ENCODE data around the gene MED9.
"Not testable (repeated sequence)": the region's sequence is repeated elsewhere in the genome, so short reads cannot be mapped to it uniquely, and the experiment has no call there.

MED9 gene

DNA sequence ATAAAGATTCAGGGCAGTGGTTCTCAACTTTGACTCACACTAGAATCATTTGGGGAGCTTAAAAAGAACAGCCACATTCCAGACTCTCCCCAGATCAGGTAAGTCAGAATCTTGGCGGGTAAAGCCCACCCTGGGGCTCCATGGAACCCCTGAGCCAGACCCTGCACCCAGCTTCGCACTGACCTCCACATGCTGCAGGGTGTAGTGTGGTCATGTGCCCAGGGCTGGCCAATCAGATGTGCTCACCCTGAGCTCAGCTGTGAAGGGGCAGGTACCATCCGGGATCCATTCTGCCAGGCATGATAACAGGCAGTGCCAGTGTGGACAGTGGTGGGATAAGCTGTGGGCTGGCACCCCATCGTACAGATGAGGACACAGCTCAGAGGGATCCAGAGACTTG lies 28.1 kb upstream of the MED9 start:
- FAIRE-seq, result no peak
- DNase-seq (ENCODE audit: insufficient read length, low spot score), result no peak
- TF ChIP-seq SPI1 (IDR thresholded peaks at IDR 0.05; ENCODE audit: low read depth, low read length) (no peak), POLR2AphosphoS5 (IDR thresholded peaks at IDR 0.05; ENCODE audit: low read depth, low read length) (no peak), PAX5 (IDR thresholded peaks at IDR 0.05; ENCODE audit: insufficient read depth, low read length, severe bottlenecking) (no peak), POLR2A (IDR thresholded peaks at IDR 0.05; ENCODE audit: low read depth, low read length) (no peak), POU2F2 (IDR thresholded peaks at IDR 0.05; ENCODE audit: low read depth, low read length) (no peak), TAF1 (IDR thresholded peaks at IDR 0.05; ENCODE audit: low read depth, low read length) (no peak)

GRCh38 chr17:17453088-17453487 lies 23.7 kb upstream of the MED9 start:
- DNase-seq (ENCODE audit: insufficient read length, low spot score), result no peak
- no peak for FAIRE-seq
- TF ChIP-seq TAF1 (IDR thresholded peaks at IDR 0.05; ENCODE audit: low read depth, low read length), result no peak
- TF ChIP-seq POLR2AphosphoS5 (IDR thresholded peaks at IDR 0.05; ENCODE audit: low read depth, low read length), result no peak
- no peak for TF ChIP-seq SPI1 (IDR thresholded peaks at IDR 0.05; ENCODE audit: low read depth, low read length)
- TF ChIP-seq POU2F2 (IDR thresholded peaks at IDR 0.05; ENCODE audit: low read depth, low read length), result no peak
- TF ChIP-seq POLR2A (IDR thresholded peaks at IDR 0.05; ENCODE audit: low read depth, low read length), result no peak
- no peak for TF ChIP-seq PAX5 (IDR thresholded peaks at IDR 0.05; ENCODE audit: insufficient read depth, low read length, severe bottlenecking)

- FAIRE-seq, result no peak
- TF ChIP-seq SPI1 (IDR thresholded peaks at IDR 0.05; ENCODE audit: low read depth, low read length) (no peak), POU2F2 (IDR thresholded peaks at IDR 0.05; ENCODE audit: low read depth, low read length) (no peak), POLR2AphosphoS5 (IDR thresholded peaks at IDR 0.05; ENCODE audit: low read depth, low read length) (no peak), POLR2A (IDR thresholded peaks at IDR 0.05; ENCODE audit: low read depth, low read length) (no peak), TAF1 (IDR thresholded peaks at IDR 0.05; ENCODE audit: low read depth, low read length) (no peak), PAX5 (IDR thresholded peaks at IDR 0.05; ENCODE audit: insufficient read depth, low read length, severe bottlenecking) (no peak)
Measured at GRCh38 chr17:17454276-17454675, 22.5 kb upstream of the MED9 start.

GRCh38 chr17:17454700-17455099 lies 22.1 kb upstream of the MED9 start:
- not testable (repeated sequence) for DNase-seq (ENCODE audit: insufficient read length, low spot score); FAIRE-seq

More at GRCh38 chr17:17454276-17454675, 22.5 kb upstream of the MED9 start:
- DNase-seq (ENCODE audit: insufficient read length, low spot score), result no peak

DNA sequence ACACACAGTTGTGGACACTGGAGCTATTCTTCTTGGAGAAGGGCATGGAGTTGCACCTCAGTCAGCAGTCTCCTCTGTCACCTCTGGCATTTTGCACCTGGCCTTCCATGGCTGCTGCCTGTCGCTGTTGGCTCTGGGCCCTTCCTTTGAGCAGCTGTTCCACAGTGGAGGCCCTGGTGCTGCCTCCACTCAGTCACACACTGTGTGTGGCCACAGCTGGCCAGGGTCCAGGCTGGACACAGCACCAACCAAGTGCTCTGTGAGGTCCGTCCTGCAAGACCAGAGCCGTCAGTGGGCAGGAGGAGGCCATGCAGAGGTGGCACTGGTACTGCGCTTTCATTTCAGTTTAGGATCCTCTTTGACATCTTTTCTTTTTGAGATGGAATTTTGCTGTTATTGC lies 21.6 kb upstream of the MED9 start:
- TF ChIP-seq PAX5 (IDR thresholded peaks at IDR 0.05; ENCODE audit: insufficient read depth, low read length, severe bottlenecking), result no peak
- no peak for TF ChIP-seq POU2F2 (IDR thresholded peaks at IDR 0.05; ENCODE audit: low read depth, low read length)
- TF ChIP-seq POLR2A (IDR thresholded peaks at IDR 0.05; ENCODE audit: low read depth, low read length), result no peak
- no peak for TF ChIP-seq POLR2AphosphoS5 (IDR thresholded peaks at IDR 0.05; ENCODE audit: low read depth, low read length)
- TF ChIP-seq SPI1 (IDR thresholded peaks at IDR 0.05; ENCODE audit: low read depth, low read length), result no peak
- TF ChIP-seq TAF1 (IDR thresholded peaks at IDR 0.05; ENCODE audit: low read depth, low read length), result no peak
- DNase-seq (ENCODE audit: insufficient read length, low spot score), result no peak
- FAIRE-seq, result no peak

DNA sequence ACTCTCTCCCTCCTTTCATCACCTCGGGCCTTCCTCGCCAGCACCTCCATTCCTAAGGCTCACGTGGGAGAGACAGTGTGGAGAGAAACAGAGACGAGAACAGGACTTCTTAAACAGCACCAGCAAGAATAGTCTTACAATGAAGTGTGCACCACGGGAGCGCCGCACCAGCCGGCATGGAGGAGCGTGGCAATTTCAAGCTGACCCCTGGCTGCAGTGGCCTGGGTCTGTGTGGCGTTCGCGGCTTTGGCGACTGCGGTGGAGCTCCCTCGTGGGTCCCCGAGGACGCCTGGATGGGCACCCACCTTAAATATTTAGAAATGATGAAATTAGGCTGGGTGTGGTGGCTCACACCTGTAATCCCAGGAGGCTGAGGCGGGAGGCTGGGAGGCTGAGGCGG lies 20.5 kb upstream of the MED9 start:
- FAIRE-seq (no peak), DNase-seq (ENCODE audit: insufficient read length, low spot score) (no peak)
- TF ChIP-seq TAF1 (IDR thresholded peaks at IDR 0.05; ENCODE audit: low read depth, low read length), result no peak
- no peak for TF ChIP-seq POLR2A (IDR thresholded peaks at IDR 0.05; ENCODE audit: low read depth, low read length)
- TF ChIP-seq POLR2AphosphoS5 (IDR thresholded peaks at IDR 0.05; ENCODE audit: low read depth, low read length), result no peak
- no peak for TF ChIP-seq SPI1 (IDR thresholded peaks at IDR 0.05; ENCODE audit: low read depth, low read length)
- no peak for TF ChIP-seq PAX5 (IDR thresholded peaks at IDR 0.05; ENCODE audit: insufficient read depth, low read length, severe bottlenecking)
- no peak for TF ChIP-seq POU2F2 (IDR thresholded peaks at IDR 0.05; ENCODE audit: low read depth, low read length)

- FAIRE-seq, result no peak
Measured at GRCh38 chr17:17457680-17458079, 19.1 kb upstream of the MED9 start.

DNA sequence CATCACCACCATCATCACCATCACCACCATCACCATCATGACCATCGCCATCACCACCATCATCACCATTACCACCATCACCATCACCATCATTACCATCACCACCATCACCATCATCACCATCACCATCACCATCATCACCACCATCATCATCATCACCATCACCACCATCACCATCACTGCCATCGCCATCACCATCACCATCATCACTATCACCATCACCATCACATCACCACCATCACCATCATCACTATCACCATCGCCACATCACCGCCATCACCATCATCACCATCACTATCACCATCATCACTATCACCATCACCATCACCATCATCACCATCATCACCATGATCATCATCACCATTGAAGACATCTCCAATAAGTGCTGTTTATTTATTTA lies 16.8 kb upstream of the MED9 start:
- peak; percentile 94 for FAIRE-seq
- DNase-seq (ENCODE audit: insufficient read length, low spot score), result no peak
- TF ChIP-seq POLR2A (IDR thresholded peaks at IDR 0.05; ENCODE audit: low read depth, low read length) (no peak), POLR2AphosphoS5 (IDR thresholded peaks at IDR 0.05; ENCODE audit: low read depth, low read length) (no peak), SPI1 (IDR thresholded peaks at IDR 0.05; ENCODE audit: low read depth, low read length) (no peak), PAX5 (IDR thresholded peaks at IDR 0.05; ENCODE audit: insufficient read depth, low read length, severe bottlenecking) (no peak), POU2F2 (IDR thresholded peaks at IDR 0.05; ENCODE audit: low read depth, low read length) (no peak), TAF1 (IDR thresholded peaks at IDR 0.05; ENCODE audit: low read depth, low read length) (no peak)

More at GRCh38 chr17:17457680-17458079, 19.1 kb upstream of the MED9 start:
- DNase-seq (ENCODE audit: insufficient read length, low spot score), result no peak
- no peak for TF ChIP-seq SPI1 (IDR thresholded peaks at IDR 0.05; ENCODE audit: low read depth, low read length)
- TF ChIP-seq TAF1 (IDR thresholded peaks at IDR 0.05; ENCODE audit: low read depth, low read length), result no peak
- no peak for TF ChIP-seq POU2F2 (IDR thresholded peaks at IDR 0.05; ENCODE audit: low read depth, low read length)

DNA sequence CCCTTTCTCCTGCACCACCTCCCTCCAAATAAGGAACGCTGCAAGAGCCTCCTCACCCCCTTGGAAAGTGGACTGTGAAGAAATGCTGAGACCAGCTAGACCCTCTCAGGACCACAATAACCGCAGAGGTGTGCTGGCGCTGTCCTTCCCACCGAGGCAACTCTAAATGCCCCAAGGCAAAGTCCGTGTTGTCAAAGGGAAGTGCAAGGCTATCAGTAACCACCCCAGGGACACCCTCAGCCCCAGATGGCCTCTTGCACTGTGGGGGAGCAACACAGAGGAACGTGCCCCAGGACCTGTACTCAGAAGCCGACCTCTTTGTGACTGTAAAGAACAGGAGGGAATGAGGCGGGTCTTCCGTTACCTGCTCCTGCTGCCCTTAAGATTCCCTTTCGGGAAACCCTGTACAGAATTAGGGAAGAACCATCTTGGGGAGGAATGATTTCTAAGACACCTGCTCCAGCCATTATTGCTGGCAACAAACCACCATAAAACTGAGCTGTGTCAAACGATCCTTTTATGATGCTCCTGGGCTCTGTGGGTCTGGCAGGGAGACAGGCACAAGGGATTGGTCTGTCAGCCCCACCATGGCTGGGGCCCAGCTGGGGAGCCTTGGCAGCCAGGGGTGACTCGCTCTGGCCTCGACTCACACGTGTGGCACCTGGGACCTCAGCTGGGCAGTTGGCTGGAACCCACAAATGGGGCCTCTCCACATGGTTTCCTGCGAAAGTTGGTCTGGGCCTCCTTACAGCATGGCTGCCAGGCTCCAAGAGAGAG lies 14.6 kb upstream of the MED9 start:
- no peak for TF ChIP-seq POU2F2 (IDR thresholded peaks at IDR 0.05; ENCODE audit: low read depth, low read length)
- TF ChIP-seq PAX5 (IDR thresholded peaks at IDR 0.05; ENCODE audit: insufficient read depth, low read length, severe bottlenecking), result no peak
- TF ChIP-seq POLR2A (IDR thresholded peaks at IDR 0.05; ENCODE audit: low read depth, low read length), result no peak
- no peak for TF ChIP-seq POLR2AphosphoS5 (IDR thresholded peaks at IDR 0.05; ENCODE audit: low read depth, low read length)
- TF ChIP-seq SPI1 (IDR thresholded peaks at IDR 0.05; ENCODE audit: low read depth, low read length), result no peak
- no peak for TF ChIP-seq TAF1 (IDR thresholded peaks at IDR 0.05; ENCODE audit: low read depth, low read length)
- FAIRE-seq, result no peak
- no peak for DNase-seq (ENCODE audit: insufficient read length, low spot score)

- no peak for TF ChIP-seq POLR2AphosphoS5 (IDR thresholded peaks at IDR 0.05; ENCODE audit: low read depth, low read length)
- no peak for TF ChIP-seq TAF1 (IDR thresholded peaks at IDR 0.05; ENCODE audit: low read depth, low read length)
- no peak for TF ChIP-seq POLR2A (IDR thresholded peaks at IDR 0.05; ENCODE audit: low read depth, low read length)
- no peak for TF ChIP-seq POU2F2 (IDR thresholded peaks at IDR 0.05; ENCODE audit: low read depth, low read length)
- TF ChIP-seq SPI1 (IDR thresholded peaks at IDR 0.05; ENCODE audit: low read depth, low read length), result no peak
- no peak for TF ChIP-seq PAX5 (IDR thresholded peaks at IDR 0.05; ENCODE audit: insufficient read depth, low read length, severe bottlenecking)
- DNase-seq (ENCODE audit: insufficient read length, low spot score) (no peak), FAIRE-seq (no peak)
Measured at GRCh38 chr17:17463821-17464220, 13.0 kb upstream of the MED9 start.

GRCh38 chr17:17465878-17466277 lies 10.9 kb upstream of the MED9 start:
- not testable (repeated sequence) for DNase-seq (ENCODE audit: insufficient read length, low spot score); FAIRE-seq
